Suprapubic skin (tissue), 4 donors: ENCODE data around the gene LLGL2.

Source experiments
- POLR2A ChIP-seq, 2 donors: fragments of 450-650 bp; IDR thresholded peaks; one replicate each; pipeline ENCODE4 v1.6.1; 2017; ENCODE audit warnings: antibody characterized with exemption in 2 of 2, mild to moderate bottlenecking in 2 of 2, moderate library complexity in 2 of 2
- POLR2AphosphoS5 ChIP-seq, 3 donors: sonication (generic); formaldehyde crosslinking; IDR thresholded peaks; one replicate each; pipeline ENCODE4 v1.6.1; 2017; ENCODE audit warnings: antibody characterized with exemption in 3 of 3
- TF ChIP-seq, protein P1 (sequence below), 2 donors: fragments of 200-600 bp in 1 of 2; fragments of 450-650 bp in 1 of 2; sonication (generic) in 1 of 2; IDR thresholded peaks; one replicate each; pipeline ENCODE4 v1.5.1; 2016 to 2019; ENCODE audit warnings: antibody characterized with exemption in 2 of 2, mild to moderate bottlenecking in 1 of 2, moderate library complexity in 1 of 2

DNA sequence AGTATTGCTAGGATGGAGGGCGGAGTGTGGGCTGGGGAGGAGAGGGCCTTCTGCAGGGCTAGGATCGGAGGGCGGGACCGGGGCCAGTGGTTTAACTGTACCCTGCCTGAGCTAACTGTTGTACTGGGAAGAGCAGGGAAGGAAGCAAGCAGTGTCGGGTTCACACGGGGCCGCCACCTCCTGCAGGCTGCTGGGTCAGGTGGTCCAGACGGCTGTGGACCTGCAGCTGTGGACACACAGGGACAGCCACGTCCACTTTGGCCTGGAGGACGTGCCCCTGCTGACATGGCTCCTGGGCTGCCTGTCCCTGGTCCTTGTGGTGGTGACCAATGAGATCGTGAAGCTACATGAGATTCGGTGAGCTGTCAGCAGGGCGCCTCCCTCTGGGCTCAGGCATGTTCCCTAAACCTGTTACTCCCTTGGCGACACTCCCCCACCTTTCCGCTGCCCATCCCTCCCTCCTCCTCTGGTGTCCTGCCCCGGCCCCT is 26.7 kb upstream of the LLGL2 start:
- TF ChIP-seq, protein P1, sequence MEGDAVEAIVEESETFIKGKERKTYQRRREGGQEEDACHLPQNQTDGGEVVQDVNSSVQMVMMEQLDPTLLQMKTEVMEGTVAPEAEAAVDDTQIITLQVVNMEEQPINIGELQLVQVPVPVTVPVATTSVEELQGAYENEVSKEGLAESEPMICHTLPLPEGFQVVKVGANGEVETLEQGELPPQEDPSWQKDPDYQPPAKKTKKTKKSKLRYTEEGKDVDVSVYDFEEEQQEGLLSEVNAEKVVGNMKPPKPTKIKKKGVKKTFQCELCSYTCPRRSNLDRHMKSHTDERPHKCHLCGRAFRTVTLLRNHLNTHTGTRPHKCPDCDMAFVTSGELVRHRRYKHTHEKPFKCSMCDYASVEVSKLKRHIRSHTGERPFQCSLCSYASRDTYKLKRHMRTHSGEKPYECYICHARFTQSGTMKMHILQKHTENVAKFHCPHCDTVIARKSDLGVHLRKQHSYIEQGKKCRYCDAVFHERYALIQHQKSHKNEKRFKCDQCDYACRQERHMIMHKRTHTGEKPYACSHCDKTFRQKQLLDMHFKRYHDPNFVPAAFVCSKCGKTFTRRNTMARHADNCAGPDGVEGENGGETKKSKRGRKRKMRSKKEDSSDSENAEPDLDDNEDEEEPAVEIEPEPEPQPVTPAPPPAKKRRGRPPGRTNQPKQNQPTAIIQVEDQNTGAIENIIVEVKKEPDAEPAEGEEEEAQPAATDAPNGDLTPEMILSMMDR (IDR thresholded peaks at IDR 0.05), result no peak
- TF ChIP-seq POLR2A (IDR thresholded peaks at IDR 0.05) (no peak), POLR2AphosphoS5 (IDR thresholded peaks at IDR 0.05) (no peak)
